SK-N-SH (cell line): ENCODE results near the gene AKR1A1. TPM values are rescaled to one million over a fixed set of nuclear protein-coding genes. Genes with fewer than 3 reads are reported as not detected.

Experiments used
- CTCF ChIA-PET: fragments of 300-600, 350-600 bp; formaldehyde crosslinking; extraction: SDS; loops from one replicate; lab custom pipeline; 2021; lab: Yijun Ruan, JAX
- POLR2A ChIA-PET: fragments of 350-600 bp; sonication (Branson Sonifier 250); formaldehyde crosslinking; extraction: SDS; loops from one replicate; lab custom pipeline; 2020; ENCODE audit warnings: antibody characterized with exemption, inconsistent platforms; lab: Yijun Ruan, JAX
- DNase-seq: peaks from one replicate; pipeline ENCODE4 v3.0.0; 2012
- H2AFZ ChIP-seq: fragments of 200-600 bp; sonication (generic); 2 replicates; pipeline ENCODE4 v1.8.1; 2016; ENCODE audit warnings: antibody characterized with exemption, mild to moderate bottlenecking, low read depth
- H3F3A ChIP-seq: fragments of 200-600 bp; sonication (generic); replicated peaks from 2 replicates; pipeline ENCODE3; 2016; ENCODE audit warnings: antibody characterized with exemption, mild to moderate bottlenecking; ENCODE audit not compliant: insufficient read depth
- H3K27ac ChIP-seq, 2 experiments: fragments of 200-500 bp in 1 of 2; fragments of 200-600 bp in 1 of 2; sonication (Bioruptor generic) in 1 of 2; sonication (generic), shearing (Covaris generic) in 1 of 2; 2 replicates each; pipeline versions ENCODE4 v1.5.1 to v1.6.1; 2014 to 2016; ENCODE audit warnings: low read depth in 2 of 2, inconsistent platforms in 1 of 2, low read length in 1 of 2, mild to moderate bottlenecking in 1 of 2, mixed read lengths in 1 of 2
- H3K27me3 ChIP-seq: fragments of 200-600 bp; sonication (generic), shearing (Covaris generic); 2 replicates; pipeline ENCODE4 v1.6.1; 2016; ENCODE audit warnings: mixed run types; ENCODE audit not compliant: insufficient read depth
- H3K36me3 ChIP-seq, 2 experiments: fragments of 200-500 bp in 1 of 2; fragments of 200-600 bp in 1 of 2; sonication (Bioruptor generic) in 1 of 2; sonication (generic) in 1 of 2; replicated peaks in 1 of 2; 2 replicates each; pipeline versions ENCODE3 to v1.5.1; 2014 to 2016; ENCODE audit warnings: low read length in 1 of 2, mild to moderate bottlenecking in 1 of 2; ENCODE audit not compliant: insufficient read depth in 2 of 2, control insufficient read depth in 1 of 2
- H3K4me1 ChIP-seq, 2 experiments: fragments of 200-500 bp in 1 of 2; fragments of 200-600 bp in 1 of 2; sonication (Bioruptor generic) in 1 of 2; sonication (generic), shearing (Covaris generic) in 1 of 2; 2 replicates each; pipeline versions ENCODE4 v1.5.1 to v1.6.1; 2014 to 2016; ENCODE audit warnings: low read depth in 1 of 2, low read length in 1 of 2, mixed run types in 1 of 2; ENCODE audit not compliant: insufficient read depth in 2 of 2, control insufficient read depth in 1 of 2
- H3K4me2 ChIP-seq: fragments of 200-600 bp; sonication (generic), shearing (Covaris generic); 2 replicates; pipeline ENCODE4 v1.6.1; 2017; ENCODE audit warnings: mixed run types
- H3K4me3 ChIP-seq, 2 experiments: fragments of 200-500 bp in 1 of 2; fragments of 200-600 bp in 1 of 2; sonication (Bioruptor generic) in 1 of 2; sonication (generic), shearing (Covaris generic) in 1 of 2; 2 replicates each; pipeline versions ENCODE4 v1.5.1 to v1.8.1; 2014 to 2016; ENCODE audit warnings: low read depth in 2 of 2, inconsistent platforms in 1 of 2, low read length in 1 of 2, mild to moderate bottlenecking in 1 of 2, mixed read lengths in 1 of 2, moderate library complexity in 1 of 2
- H3K79me2 ChIP-seq: fragments of 200-600 bp; sonication (generic); 2 replicates; pipeline ENCODE4 v1.8.1; 2017; ENCODE audit warnings: mild to moderate bottlenecking; ENCODE audit not compliant: insufficient read depth
- H3K9ac ChIP-seq: fragments of 200-600 bp; sonication (generic); 2 replicates; pipeline ENCODE4 v1.6.1; 2017; ENCODE audit warnings: mixed run types
- H3K9me2 ChIP-seq: fragments of 200-600 bp; sonication (generic); 2 replicates; pipeline ENCODE4 v1.6.1; 2017; ENCODE audit warnings: mixed run types
- H3K9me3 ChIP-seq: fragments of 200-600 bp; sonication (generic); 2 replicates; pipeline ENCODE4 v1.6.1; 2017; ENCODE audit warnings: mixed run types, mild to moderate bottlenecking, moderate library complexity
- H4K20me1 ChIP-seq: fragments of 200-600 bp; sonication (generic); 2 replicates; pipeline ENCODE4 v1.6.1; 2017; ENCODE audit warnings: mild to moderate bottlenecking, mixed run types; ENCODE audit not compliant: insufficient read depth
- EP300 ChIP-seq, 2 experiments: IDR thresholded peaks; 2 replicates each; pipeline versions ENCODE4 v1.4.0 to v1.6.1; 2012; ENCODE audit warnings: borderline replicate concordance in 1 of 2, low read depth in 1 of 2, low read length in 1 of 2
- FOXM1 ChIP-seq: IDR thresholded peaks from 2 replicates; pipeline ENCODE4 v1.4.0; 2012; ENCODE audit warnings: low read depth, mild to moderate bottlenecking
- GABPA ChIP-seq: IDR thresholded peaks from 2 replicates; pipeline ENCODE4 v1.4.0; 2012; ENCODE audit warnings: low read depth, mild to moderate bottlenecking
- IRF3 ChIP-seq: fragments of 150-350 bp; IDR thresholded peaks from 2 replicates; pipeline ENCODE4 v1.6.1; 2016; ENCODE audit warnings: mild to moderate bottlenecking, low read depth, low read length
- MEF2A ChIP-seq: IDR thresholded peaks from 2 replicates; pipeline ENCODE4 v1.4.0; 2012; ENCODE audit warnings: low read depth, borderline replicate concordance
- NFIC ChIP-seq: IDR thresholded peaks from 2 replicates; pipeline ENCODE4 v1.4.0; 2012; ENCODE audit warnings: borderline replicate concordance
- RAD21 ChIP-seq: IDR thresholded peaks from 2 replicates; pipeline ENCODE4 v1.6.1; 2012; ENCODE audit warnings: mild to moderate bottlenecking, low read length
- RCOR1 ChIP-seq: fragments of 150-350 bp; IDR thresholded peaks from 2 replicates; pipeline ENCODE4 v1.6.1; 2017; ENCODE audit warnings: antibody characterized with exemption, low read length
- RFX5 ChIP-seq: IDR thresholded peaks from 2 replicates; pipeline ENCODE4 v1.6.1; 2012; ENCODE audit warnings: mild to moderate bottlenecking, improper control_type of control experiment, low read length
- TAF1 ChIP-seq: IDR thresholded peaks from 2 replicates; pipeline ENCODE4 v1.6.1; 2012; ENCODE audit warnings: low read depth, mild to moderate bottlenecking, low read length, moderate library complexity, borderline replicate concordance
- TCF12 ChIP-seq: IDR thresholded peaks from 2 replicates; pipeline ENCODE4 v1.4.0; 2012
- TEAD4 ChIP-seq: IDR thresholded peaks from 2 replicates; pipeline ENCODE4 v1.4.0; 2012; ENCODE audit warnings: mild to moderate bottlenecking, borderline replicate concordance; ENCODE audit not compliant: insufficient read depth
- WGBS: methylation state at CpG from one replicate; pipeline ENCODE4 v1.1.6; 2017; ENCODE audit warnings: low lambda C conversion rate; 5-methylcytosine and 5-hydroxymethylcytosine counted together
- polyA plus RNA-seq, 3 experiments: library from polyadenylated mRNA; depleted of rRNA; stranded (reverse); fragments of >200 nt; gene quantifications; 2 replicates each; pipeline ENCODE4 v1.2.3, GENCODE V29; 2012

AKR1A1 gene
- polyA plus RNA-seq, 1 of the 3 experiments (the other 2 are of a cell fraction), result 156 TPM

GRCh38 chr1:45543581-45544417 is 6.8 kb upstream of the AKR1A1 start:
- no peak for DNase-seq
- no peaks in the 10 kb centered on the region for H4K20me1 ChIP-seq
- no peaks in the 10 kb centered on the region for H3K9me2 ChIP-seq
- no peaks in the 10 kb centered on the region for H3F3A ChIP-seq
- H3K36me3 ChIP-seq, result no peaks in the 10 kb centered on the region
- no peaks in the 10 kb centered on the region for H3K27me3 ChIP-seq
- no peak overlapping the region for H3K27ac ChIP-seq
- POLR2A ChIA-PET, result interaction anchor here (1.4 kb wide), 1 partner anchor 22 kb away, joined by 5 read pairs; the partner anchor contains the start of gene PRDX1
- no peak overlapping the region for H3K4me3 ChIP-seq
- WGBS, result 77% methylated on average over 8 of the region's 8 CpGs
- no peaks in the 10 kb centered on the region for H3K4me1 ChIP-seq
- H3K4me2 ChIP-seq, result no peak overlapping the region
- no peaks in the 10 kb centered on the region for H3K79me2 ChIP-seq
- H2AFZ ChIP-seq, result no peak overlapping the region
- no peaks in the 10 kb centered on the region for H3K9me3 ChIP-seq
- CTCF ChIA-PET, result interaction anchor here (0.6 kb wide), 1 partner anchor 14 kb away, joined by 3 read pairs; no protein-coding TSS in a partner anchor
- no peak overlapping the region for H3K9ac ChIP-seq
- no peak for TF ChIP-seq TAF1
- no peak for TF ChIP-seq TCF12
- TF ChIP-seq RFX5, result no peak
- TF ChIP-seq NFIC, result no peak

GRCh38 chr1:45544530-45544929 is 6.1 kb upstream of the AKR1A1 start:
- Histone ChIP-seq H3K9me2 (no peaks in the 10 kb centered on the region), H3K4me1 (no peaks in the 10 kb centered on the region), H3K9ac (no peak overlapping the region), H4K20me1 (no peaks in the 10 kb centered on the region), H3K4me3 (no peak overlapping the region), H3F3A (no peaks in the 10 kb centered on the region), H3K27ac (no peak overlapping the region), H3K36me3 (no peaks in the 10 kb centered on the region), H3K4me2 (no peak overlapping the region), H3K79me2 (no peaks in the 10 kb centered on the region), H3K27me3 (no peaks in the 10 kb centered on the region), H2AFZ (no peak overlapping the region), H3K9me3 (no peaks in the 10 kb centered on the region)
- CTCF ChIA-PET, result interaction anchor here (1.1 to 1.2 kb wide), 2 partner anchors 26 to 32 kb away, joined by 3 to 6 read pairs; no protein-coding TSS in a partner anchor
- DNase-seq, result no peak
- TF ChIP-seq TEAD4, result no peak
- TF ChIP-seq MEF2A, result no peak
- no peak for TF ChIP-seq NFIC
- TF ChIP-seq GABPA, result no peak
- no peak for TF ChIP-seq IRF3
- TF ChIP-seq RAD21, result no peak
- TF ChIP-seq FOXM1, result no peak
- TF ChIP-seq RCOR1, result no peak
- no peak for TF ChIP-seq EP300 (IDR thresholded peaks at IDR 0.05; ENCODE audit: borderline replicate concordance in 1 of 2, low read depth in 1 of 2, low read length in 1 of 2)
- POLR2A ChIA-PET, result interaction anchor here (1.4 kb wide), 1 partner anchor 23 kb away, joined by 5 read pairs; the partner anchor contains the start of gene PRDX1
- WGBS, result 86% methylated on average over 4 of the region's 4 CpGs
